ENCODE measurements around the gene PFDN4.
"Not testable (repeated sequence)": the region's sequence is repeated elsewhere in the genome, so short reads cannot be mapped to it uniquely, and the experiment has no call there.

GRCh38 chr20:54248705-54249104 lies 40.8 kb downstream of the PFDN4 start:
- TF ChIP-seq POLR2A (IDR thresholded peaks at IDR 0.05; ENCODE audit: low read depth, low read length); TAF1 (IDR thresholded peaks at IDR 0.05; ENCODE audit: borderline replicate concordance, low read depth, low read length): not testable (repeated sequence)
